ENCODE measurements around the gene USP49. TPM values are rescaled to one million over a fixed set of nuclear protein-coding genes. Genes with fewer than 3 reads are reported as not detected.

Gene USP49
- total RNA-seq, 2 donors from 2014 or later = 1.7 to 19.5 TPM

DNA sequence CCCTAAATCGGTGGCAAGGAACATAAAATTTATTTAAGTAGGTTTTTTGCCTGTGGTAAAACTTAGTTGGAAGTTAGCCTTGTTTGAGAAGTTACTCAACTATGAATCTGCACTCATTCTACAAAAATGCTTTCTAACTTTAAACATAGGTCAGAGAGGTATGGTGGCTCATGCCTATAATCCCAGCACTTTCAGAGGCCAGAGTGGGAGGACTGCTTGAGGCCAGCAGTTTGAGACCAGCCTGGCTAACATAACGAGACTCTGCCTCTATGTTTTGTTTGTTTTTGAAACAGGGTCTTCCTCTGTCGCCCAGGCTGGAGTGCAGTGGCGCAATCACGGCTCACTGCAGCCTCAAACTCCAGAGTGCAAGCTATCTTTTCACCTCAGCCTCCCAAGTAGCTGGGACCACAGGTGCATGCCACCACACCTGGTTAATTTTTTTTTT is 16.2 kb downstream of the USP49 start:
- intact Hi-C loops (cut with DNase I) = no loop called here
- TF ChIP-seq POLR2A (IDR thresholded peaks at IDR 0.05) = no peak
- TF ChIP-seq, protein P1, sequence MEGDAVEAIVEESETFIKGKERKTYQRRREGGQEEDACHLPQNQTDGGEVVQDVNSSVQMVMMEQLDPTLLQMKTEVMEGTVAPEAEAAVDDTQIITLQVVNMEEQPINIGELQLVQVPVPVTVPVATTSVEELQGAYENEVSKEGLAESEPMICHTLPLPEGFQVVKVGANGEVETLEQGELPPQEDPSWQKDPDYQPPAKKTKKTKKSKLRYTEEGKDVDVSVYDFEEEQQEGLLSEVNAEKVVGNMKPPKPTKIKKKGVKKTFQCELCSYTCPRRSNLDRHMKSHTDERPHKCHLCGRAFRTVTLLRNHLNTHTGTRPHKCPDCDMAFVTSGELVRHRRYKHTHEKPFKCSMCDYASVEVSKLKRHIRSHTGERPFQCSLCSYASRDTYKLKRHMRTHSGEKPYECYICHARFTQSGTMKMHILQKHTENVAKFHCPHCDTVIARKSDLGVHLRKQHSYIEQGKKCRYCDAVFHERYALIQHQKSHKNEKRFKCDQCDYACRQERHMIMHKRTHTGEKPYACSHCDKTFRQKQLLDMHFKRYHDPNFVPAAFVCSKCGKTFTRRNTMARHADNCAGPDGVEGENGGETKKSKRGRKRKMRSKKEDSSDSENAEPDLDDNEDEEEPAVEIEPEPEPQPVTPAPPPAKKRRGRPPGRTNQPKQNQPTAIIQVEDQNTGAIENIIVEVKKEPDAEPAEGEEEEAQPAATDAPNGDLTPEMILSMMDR (IDR thresholded peaks at IDR 0.05) = no peak
- TF ChIP-seq POLR2AphosphoS5 (IDR thresholded peaks at IDR 0.05) = no peak
- H3K9me3 ChIP-seq = no peaks in the 10 kb centered on the region
- no peak for DNase-seq (ENCODE audit: low spot score)
- H3K4me3 ChIP-seq = no peak overlapping the region
- H3K27ac ChIP-seq = no peak overlapping the region
- 77% methylated on average over 5 of the region's 5 CpGs for WGBS
- no peaks in the 10 kb centered on the region for H3K4me1 ChIP-seq (replicated peaks)
- no peaks in the 10 kb centered on the region for H3K36me3 ChIP-seq
- no peaks in the 10 kb centered on the region for H3K27me3 ChIP-seq (replicated peaks; ENCODE audit: insufficient read depth)

GRCh38 chr6:41878246-41878645 is 16.9 kb downstream of the USP49 start:
- intact Hi-C loops (cut with DNase I) = no loop called here
- no peaks in the 10 kb centered on the region for H3K9me3 ChIP-seq
- no peak for DNase-seq (ENCODE audit: low spot score)
- no peak for TF ChIP-seq POLR2A (IDR thresholded peaks at IDR 0.05)
- TF ChIP-seq, protein P1 (IDR thresholded peaks at IDR 0.05) = no peak
- TF ChIP-seq POLR2AphosphoS5 (IDR thresholded peaks at IDR 0.05) = no peak
- no peaks in the 10 kb centered on the region for H3K27me3 ChIP-seq (replicated peaks; ENCODE audit: insufficient read depth)
- no peak overlapping the region for H3K4me3 ChIP-seq
- no peak overlapping the region for H3K27ac ChIP-seq
- H3K4me1 ChIP-seq (replicated peaks) = no peaks in the 10 kb centered on the region
- 78% methylated on average over 2 of the region's 2 CpGs for WGBS
- no peaks in the 10 kb centered on the region for H3K36me3 ChIP-seq

DNA sequence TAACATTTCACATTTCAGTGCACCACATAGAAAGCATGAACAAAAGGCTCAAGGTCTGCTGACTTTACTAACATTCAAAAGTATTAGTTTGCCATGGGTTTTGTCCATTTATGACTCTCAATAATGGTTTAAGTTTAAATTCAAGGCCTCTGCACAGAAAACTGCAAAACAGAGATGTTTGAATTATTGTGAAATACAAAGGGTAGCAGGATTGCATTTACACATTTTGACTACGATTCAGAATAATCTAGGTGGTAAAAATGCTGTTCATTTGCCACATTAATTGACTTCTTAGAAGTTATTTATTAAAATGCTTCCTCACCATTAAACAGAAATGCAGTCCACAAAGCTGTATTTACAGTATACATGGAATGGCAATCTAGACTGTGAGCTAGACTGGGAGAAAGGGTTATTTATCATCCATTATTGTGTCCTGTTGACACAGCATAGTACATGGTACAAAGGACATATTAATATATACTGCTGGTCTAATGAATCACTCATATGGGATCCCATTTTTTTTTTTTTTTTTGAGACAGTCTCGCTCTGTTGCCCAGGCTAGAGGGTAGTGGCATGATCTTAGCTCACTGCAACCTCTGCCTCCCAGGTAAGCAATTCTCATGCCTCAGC is 18.0 kb downstream of the USP49 start:
- 90% methylated on average over 2 of the region's 2 CpGs for WGBS

GRCh38 chr6:41874741-41875140 is 20.4 kb downstream of the USP49 start:
- DNase-seq (ENCODE audit: low spot score) = no peak
- no peak for TF ChIP-seq POLR2AphosphoS5 (IDR thresholded peaks at IDR 0.05)
- no peak for TF ChIP-seq POLR2A (IDR thresholded peaks at IDR 0.05)
- TF ChIP-seq, protein P1 (IDR thresholded peaks at IDR 0.05) = no peak
- 88% methylated on average over 1 of the region's 1 CpG for WGBS
- H3K36me3 ChIP-seq = no peaks in the 10 kb centered on the region
- no peaks in the 10 kb centered on the region for H3K4me1 ChIP-seq (replicated peaks)
- intact Hi-C loops (cut with DNase I) = no loop called here
- H3K27ac ChIP-seq = no peak overlapping the region
- H3K4me3 ChIP-seq = no peak overlapping the region
- H3K27me3 ChIP-seq (replicated peaks; ENCODE audit: insufficient read depth) = no peaks in the 10 kb centered on the region
- no peaks in the 10 kb centered on the region for H3K9me3 ChIP-seq

More for the DNA sequence above, 18.0 kb downstream of the USP49 start:
- no peak overlapping the region for H3K4me3 ChIP-seq
- H3K4me1 ChIP-seq (replicated peaks) = no peaks in the 10 kb centered on the region
- DNase-seq (ENCODE audit: low spot score) = no peak
- no peaks in the 10 kb centered on the region for H3K9me3 ChIP-seq
- no peaks in the 10 kb centered on the region for H3K27me3 ChIP-seq (replicated peaks; ENCODE audit: insufficient read depth)
- H3K36me3 ChIP-seq = no peaks in the 10 kb centered on the region
- TF ChIP-seq POLR2A (IDR thresholded peaks at IDR 0.05) (no peak), POLR2AphosphoS5 (IDR thresholded peaks at IDR 0.05) (no peak)
- TF ChIP-seq, protein P1 (IDR thresholded peaks at IDR 0.05) = no peak
- intact Hi-C loops (cut with DNase I) = no loop called here
- H3K27ac ChIP-seq = no peak overlapping the region

- Histone ChIP-seq H3K4me1 (replicated peaks) (no peaks in the 10 kb centered on the region), H3K4me3 (no peak overlapping the region), H3K27ac (no peak overlapping the region), H3K27me3 (replicated peaks; ENCODE audit: insufficient read depth) (no peaks in the 10 kb centered on the region), H3K9me3 (no peaks in the 10 kb centered on the region), H3K36me3 (no peaks in the 10 kb centered on the region)
- intact Hi-C loops (cut with DNase I) = no loop called here
- 96% methylated on average over 13 of the region's 13 CpGs for WGBS
- no peak for DNase-seq (ENCODE audit: low spot score)
- TF ChIP-seq, protein P1 (IDR thresholded peaks at IDR 0.05) = no peak
- no peak for TF ChIP-seq POLR2A (IDR thresholded peaks at IDR 0.05)
- no peak for TF ChIP-seq POLR2AphosphoS5 (IDR thresholded peaks at IDR 0.05)
These were observed 23.0 kb downstream of the USP49 start for GRCh38 chr6:41872147-41872546.
